Stimulated activated CD4-positive, alpha-beta T cell treated with anti-CD3 and anti-CD28 coated beads, TNF-alpha, amount 100 ng/mL, for 1 hour (primary cell): Measurements from ENCODE around the gene COL1A2.

ENCODE experiments used
- DNase-seq, 3 donors: peaks; one replicate each; pipeline ENCODE4 v3.0.0-alpha.2; 2020; ENCODE audit warnings: low read depth in 3 of 3, low spot score in 1 of 3

Gene COL1A2

DNA sequence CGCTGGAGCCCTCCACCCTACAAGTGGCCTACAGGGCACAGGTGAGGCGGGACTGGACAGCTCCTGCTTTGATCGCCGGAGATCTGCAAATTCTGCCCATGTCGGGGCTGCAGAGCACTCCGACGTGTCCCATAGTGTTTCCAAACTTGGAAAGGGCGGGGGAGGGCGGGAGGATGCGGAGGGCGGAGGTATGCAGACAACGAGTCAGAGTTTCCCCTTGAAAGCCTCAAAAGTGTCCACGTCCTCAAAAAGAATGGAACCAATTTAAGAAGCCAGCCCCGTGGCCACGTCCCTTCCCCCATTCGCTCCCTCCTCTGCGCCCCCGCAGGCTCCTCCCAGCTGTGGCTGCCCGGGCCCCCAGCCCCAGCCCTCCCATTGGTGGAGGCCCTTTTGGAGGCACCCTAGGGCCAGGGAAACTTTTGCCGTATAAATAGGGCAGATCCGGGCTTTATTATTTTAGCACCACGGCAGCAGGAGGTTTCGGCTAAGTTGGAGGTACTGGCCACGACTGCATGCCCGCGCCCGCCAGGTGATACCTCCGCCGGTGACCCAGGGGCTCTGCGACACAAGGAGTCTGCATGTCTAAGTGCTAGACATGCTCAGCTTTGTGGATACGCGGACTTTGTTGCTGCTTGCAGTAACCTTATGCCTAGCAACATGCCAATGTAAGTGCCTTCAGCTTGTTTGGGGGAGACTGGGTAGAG lies at the start of gene COL1A2:
TSS of gene COL1A2 (plus strand) at position 459 of the 704 bp plus-strand sequence. CDS start at position 596, 137 bp downstream.
- no peak for DNase-seq

DNA sequence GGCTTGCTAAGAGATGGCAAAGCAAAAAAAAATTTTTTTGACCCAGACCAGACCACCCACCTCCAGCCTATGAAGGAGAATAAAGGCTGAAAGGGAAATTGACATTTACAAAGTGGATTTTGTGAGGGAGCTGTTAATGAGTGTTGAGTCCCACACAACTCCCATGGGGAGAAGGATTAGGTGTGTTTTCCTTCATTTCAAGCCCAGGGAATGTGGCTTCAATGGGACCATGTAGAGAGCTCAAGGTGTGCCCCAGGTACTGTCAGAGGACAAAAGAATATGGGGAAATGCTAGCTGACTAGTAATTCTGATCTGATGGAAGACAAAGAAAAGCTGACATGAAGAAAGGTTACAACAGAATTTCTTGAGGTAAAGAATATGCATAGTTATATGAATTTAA lies 48.8 kb upstream of the COL1A2 start:
- no peak for DNase-seq

DNA sequence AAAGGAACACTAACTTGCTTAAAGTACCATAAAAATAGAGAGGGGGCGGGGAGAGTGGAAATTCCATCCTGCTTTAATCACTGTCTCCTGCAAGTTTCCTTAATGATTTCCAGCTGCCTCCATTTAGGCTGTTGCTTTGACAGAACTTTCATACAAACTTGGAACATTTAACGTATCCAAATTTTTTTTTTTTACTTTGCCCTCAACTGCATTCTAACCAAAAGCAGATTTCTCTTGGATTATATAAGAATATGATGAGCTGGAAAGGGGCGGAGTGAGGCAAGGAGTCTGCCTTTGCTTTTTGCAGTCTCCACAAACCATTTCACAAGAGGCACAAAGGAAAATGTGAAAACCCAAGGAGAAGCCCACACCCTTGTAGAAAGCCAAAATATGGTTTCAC lies 46.6 kb upstream of the COL1A2 start:
- DNase-seq: no peak

DNA sequence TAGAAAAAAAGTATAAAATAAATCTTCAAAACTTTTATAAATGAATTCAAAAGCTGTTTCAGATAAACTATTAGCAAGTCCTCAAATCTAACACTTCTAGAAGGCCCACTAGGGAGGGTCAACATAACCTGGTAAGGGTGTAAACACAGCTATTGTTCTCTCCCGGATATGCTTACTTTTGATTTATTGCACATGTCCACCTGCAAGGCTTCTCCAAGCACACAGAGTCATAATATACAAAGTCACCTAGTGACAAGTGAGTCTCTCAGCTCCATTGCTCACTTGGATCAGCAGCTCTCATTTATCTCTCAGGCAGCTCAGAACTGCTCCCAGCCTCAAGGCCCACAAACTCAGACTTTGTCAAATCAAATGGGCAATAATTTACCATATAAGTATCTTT lies 44.0 kb upstream of the COL1A2 start:
- DNase-seq: no peak

DNA sequence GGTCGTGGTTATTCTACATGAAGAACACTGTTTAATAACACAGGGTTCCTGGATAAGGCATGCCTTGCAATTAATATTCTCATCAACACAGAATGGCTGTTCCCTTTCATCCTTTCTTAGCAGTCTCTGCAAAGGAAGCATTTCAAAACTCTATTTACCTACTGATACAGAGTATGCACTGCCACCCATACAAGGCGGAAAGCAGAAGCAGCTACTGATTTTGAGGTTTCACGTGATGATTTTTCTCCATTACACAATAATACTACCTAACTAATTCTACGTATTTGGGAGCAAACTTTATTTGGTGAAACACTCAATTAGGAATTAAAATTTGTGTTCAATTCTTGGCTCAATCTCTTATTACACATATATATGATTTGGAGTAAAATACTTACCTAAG lies 43.0 kb upstream of the COL1A2 start:
- no peak for DNase-seq

DNA sequence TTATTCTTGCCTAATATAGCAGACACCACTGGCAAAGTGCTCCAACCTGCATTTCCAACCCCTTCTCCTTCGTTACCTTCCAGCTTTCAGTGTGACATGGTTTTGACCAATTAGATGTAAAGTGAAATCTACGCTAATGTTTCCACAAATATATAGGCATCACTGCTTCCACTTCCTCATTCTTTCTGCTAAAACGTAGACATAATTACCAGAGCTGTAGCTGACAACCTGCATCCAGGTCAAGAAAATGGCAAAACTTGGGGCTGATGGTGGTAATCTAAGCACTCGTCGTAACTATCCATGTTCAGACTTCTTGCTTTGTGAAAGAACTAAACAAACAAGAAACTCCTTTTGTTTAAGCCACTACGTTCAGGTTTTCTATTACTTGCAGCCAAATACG lies 41.8 kb upstream of the COL1A2 start:
- DNase-seq: no peak

DNA sequence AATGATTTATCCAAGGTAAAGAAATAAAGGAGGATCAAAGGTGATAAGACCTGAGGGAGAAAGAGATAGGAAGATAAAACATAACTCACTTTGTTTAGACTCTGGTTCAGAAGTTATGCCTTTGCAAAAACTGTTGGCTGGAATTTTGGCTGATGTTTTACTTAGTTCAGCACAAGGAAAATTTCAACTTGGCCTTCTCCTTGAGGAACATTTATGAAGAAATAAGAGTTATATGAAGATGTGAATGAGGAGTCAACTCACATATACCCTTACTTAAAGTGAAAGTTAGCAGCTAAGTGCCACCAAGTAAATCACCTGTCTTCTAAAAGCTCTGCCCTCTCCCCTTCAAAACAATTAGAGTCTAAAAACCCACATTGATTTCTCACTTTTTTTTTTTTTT lies 39.7 kb upstream of the COL1A2 start:
- DNase-seq: no peak

DNA sequence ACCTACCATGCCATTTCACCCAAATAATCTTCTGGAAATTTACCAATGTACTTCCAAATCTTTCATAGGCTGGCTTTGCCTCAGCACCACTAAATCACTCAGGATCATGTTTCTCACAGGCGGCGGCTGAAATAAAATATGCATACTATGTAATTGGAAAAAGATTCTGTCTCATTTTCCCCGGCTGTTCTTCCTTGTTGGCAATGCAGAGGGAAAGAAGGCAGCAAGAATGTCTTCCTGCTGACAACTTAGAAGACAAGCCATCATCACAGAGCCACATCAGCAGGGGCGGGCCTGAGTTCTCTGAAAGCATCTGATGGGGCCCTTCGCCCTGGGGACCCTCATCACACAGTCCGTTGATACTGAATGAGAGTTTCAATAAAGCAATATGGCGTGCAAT lies 39.2 kb upstream of the COL1A2 start:
- no peak for DNase-seq

DNA sequence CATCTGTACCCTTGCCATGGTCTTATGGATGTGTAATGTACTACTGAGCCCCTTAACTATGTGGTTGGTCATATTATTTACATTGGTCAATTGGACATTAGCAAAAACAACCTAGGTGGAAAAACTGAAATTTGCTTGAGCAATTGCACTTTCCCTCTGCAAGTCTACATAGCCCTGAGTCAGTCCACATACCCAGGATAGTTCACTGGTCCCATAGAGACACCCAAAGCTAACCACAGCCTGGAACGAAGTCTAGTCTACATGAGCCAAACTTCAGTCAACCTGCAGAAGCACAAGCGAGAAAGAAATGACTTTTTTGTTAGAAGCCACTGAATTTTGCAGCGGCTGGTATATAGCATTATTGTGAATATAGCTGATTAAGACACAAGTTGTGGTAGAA lies 37.6 kb upstream of the COL1A2 start:
- no peak for DNase-seq

DNA sequence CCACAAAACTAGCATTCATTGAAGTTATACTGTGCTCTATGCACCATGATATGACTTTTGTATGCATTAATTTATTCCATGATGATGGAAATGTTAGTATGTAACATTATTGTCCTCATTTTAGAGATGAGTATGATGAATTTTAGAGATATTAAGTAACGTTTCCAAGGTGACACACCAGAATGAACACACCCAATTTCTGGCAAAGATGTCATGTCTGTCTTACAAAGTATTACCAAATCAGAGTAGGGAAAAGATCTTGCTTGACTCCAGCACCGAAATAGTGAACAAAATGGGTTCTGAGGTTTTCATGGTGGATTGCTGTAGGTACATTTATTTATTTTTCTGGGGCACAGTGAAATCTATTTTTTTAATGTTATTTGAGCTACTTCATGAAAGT lies 33.8 kb upstream of the COL1A2 start:
- no peak for DNase-seq

DNA sequence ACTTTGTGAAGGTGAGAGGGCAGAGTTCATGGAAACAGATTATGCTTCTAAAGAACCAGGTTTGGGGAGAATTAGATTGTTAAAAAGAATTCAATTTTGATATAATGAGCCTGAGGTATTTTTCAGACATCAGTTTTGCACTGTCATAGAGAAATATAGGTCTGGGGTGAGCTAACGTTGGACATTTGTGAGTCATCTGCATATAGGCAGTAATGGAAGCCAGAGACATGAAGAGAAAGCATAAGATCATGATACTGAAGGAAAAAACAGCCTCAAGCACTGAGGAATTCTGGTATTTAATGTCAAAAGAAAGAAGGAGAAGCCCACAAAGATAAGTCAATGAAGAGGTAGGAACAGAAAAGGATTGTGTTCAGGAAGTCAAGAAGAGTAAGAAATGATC lies 32.4 kb upstream of the COL1A2 start:
- DNase-seq: no peak

DNA sequence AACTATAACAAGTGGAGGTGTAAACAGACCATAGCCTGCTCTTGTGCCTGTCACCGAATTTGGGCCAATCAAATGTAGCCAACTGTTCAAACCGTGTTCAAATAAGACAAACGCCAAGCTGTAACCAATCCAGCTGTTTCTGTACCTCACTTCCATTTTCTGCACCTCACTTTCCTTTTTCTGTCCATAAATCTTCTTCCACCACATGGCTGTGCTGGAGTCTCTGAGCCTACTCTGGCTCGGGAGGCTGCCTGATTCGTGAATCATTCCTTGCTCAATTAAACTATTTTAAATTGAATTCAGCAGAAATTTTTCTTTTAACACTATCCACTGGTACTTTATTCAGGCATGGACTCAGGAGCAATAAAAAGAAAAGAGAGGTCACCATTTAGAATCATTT lies 29.9 kb upstream of the COL1A2 start:
- DNase-seq: no peak

DNA sequence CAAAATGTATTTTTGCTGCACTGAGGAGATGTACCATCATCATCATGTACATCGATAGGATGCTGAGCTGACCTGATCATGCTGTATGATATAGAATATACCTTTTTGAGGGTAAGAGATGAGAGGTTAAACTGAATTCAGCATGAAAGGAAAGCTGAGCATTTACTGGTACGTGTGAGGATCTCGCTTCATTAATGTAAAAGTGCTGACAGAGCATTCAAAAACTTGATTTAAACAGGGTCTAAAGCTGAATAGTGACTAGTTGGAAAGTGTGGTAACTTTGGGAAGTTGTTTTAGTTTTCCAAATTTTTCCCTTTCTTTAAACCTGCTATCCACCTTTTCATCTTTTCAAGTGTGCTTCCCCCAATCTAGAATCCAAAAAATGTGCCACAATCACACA lies 28.5 kb upstream of the COL1A2 start:
- DNase-seq: no peak

DNA sequence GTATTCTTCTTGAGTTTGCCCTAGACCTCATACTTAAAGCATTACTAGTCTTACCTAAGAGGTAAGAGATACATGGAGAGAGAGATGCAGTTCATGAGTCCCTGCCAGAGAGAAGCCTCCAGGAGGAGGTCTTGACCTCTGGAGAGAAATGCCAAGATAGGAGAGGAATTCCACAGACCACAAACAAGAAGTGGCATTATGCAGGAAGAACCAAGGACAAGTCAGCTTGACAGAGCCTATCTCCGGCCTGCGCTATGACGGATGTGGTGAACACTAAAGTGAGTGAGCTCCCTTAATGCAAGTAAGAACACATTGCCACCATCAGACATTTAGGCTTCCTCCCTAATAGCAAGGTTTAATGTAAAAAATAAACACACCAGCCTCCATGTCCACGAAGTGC lies 27.9 kb upstream of the COL1A2 start:
- DNase-seq: no peak

DNA sequence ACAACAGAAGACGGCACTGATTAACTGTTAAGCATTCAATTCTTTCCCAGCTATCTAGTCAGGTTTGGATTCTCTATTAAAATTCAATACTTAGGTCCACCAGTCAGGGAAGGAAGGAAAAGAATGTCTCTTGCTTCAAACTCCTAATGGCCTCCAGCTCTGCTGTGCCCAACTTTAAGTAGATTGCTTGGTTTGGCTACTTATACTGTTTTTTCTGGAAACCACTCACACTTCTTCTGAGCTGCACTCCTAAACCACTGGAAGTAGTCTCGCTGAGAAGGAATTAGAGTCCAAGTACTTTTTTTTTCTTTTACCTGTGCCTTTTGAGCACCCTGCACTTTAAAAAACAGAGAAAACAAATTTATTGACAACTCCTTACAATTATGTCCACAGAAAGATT lies 26.7 kb upstream of the COL1A2 start:
- no peak for DNase-seq

DNA sequence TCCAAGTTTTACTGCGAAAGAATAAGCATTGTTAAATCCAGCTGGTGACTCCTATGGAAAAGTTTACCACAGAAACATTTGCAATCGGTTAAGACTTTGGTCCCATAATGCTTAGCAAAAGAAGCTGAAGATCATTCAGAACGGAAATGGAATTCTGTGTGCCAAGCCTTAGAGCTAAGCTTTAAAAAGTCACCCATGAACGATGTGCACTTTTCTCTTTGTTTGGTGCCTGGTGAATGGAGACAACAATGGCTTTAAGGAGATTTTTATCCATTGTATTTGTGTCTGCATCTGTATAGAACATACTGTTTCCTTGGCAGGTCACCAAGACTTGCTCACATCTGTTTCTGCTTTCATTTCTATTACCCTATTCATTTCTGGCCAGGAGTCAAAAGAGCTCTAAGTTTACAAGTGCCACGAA lies 26.3 kb upstream of the COL1A2 start:
- no peak for DNase-seq

DNA sequence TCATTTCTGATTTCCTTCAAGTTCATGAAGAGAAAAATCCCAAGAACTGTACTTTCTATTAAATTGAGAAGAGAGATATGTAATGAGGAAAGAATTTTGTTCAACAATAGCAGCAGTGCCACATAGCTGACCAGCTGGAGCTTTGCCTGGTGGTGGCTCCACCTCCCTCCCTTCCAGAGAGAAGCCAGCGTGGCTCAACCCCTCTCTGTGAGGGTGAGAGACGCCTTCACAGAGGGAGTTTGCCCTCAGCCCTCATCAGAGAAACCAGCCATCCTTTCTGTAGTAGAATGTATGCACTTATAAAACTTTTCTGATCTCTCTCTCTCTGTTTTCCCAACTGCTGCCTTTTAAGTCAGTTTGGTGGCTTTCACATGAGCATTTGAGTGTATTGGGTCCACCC lies 20.5 kb upstream of the COL1A2 start:
- DNase-seq: no peak

DNA sequence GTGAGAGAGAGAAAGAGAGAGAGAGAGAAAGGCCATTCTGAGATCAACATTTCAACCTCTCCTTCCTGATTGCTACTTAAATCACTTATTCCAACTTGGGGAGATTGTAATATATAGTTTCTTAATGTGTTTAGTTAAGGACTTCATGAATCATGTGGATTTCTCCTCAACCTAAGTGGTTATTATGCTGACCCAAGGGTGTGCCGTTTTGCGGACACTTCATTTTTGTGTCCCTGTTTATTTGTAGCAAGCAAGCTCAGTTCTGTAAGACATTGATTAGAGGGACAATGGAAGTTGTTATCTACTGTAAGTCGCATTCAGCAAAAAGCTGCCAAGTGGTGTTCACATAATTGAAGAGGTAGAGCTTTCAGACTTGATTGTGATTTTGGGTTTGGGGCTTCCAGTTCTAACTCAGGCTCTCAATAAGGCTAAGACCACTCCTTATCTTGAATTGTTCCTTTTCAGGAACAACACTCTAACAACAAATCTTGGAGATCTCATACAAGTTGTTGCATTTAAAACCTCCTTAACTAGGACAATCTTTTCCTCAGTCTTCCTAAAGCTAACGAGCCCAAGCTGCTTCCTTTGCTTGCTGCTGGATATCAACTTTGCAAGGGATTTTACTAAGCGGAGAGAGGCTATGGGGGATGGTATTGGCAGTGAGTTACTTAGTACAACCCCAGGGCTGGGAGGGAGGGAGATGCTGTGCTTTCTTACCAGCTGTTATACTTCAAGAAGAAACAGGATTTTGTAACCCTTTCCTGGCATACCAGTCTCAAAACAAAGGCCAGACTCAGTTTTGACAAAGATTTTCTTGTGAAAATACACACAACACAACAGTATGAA lies 19.8 kb upstream of the COL1A2 start:
- DNase-seq: no peak

DNA sequence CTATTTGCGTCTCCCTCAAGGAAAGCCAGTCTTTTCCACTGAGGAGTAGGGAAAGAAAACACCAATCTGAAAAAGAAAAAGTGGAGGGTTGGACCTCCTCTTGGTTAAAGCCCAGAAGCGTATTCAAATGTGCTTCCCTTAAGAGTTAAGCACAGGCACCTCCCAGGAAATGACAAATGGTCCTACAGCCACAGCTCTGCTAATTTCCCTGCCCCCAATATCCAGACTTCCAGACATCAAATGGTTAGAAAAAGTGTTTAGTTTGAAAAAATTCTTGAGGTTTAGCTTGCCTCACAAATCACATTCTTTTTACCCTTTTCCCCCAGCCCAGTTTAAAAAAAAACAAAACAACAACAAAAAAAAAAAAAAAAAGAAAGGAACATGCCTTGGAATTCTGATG lies 19.0 kb upstream of the COL1A2 start:
- DNase-seq: no peak

DNA sequence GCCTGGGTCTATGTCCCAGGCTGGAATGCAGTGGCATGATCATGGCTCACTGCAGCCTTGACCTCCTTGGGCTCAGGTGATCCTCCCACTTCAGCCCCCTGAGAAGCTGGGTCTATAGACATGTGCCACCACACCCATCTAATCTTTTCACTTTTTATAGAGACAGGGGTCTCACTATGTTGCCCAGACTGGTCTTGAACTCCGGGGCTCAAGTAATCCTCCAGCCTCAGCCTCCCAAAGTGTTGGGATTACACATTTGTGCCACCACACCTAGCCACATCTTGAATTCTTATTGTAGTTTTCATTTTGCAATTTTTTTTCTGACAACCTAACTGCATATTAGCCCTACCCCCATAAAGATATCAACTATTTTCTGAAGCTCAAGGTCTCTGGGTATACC lies 18.4 kb upstream of the COL1A2 start:
- no peak for DNase-seq

DNA sequence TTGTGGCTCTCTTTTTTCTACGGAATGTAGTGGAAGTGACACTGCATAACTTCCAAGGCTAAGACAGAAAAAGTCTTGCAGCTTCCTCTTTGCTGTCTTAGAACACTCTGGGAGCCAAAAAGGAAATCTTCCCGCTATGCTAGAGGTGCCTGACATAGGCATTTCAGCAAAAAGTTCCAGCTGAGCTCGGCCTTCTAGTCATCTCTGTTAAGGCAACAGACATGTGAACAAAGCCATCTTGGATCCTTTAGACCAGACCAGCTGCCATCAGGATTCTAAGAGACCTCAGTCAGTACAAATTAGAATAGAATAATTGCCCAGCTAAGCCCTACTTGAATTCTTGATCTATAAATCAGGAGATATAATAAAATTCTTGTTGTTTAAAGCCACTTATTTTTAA lies 16.3 kb upstream of the COL1A2 start:
- DNase-seq: no peak

DNA sequence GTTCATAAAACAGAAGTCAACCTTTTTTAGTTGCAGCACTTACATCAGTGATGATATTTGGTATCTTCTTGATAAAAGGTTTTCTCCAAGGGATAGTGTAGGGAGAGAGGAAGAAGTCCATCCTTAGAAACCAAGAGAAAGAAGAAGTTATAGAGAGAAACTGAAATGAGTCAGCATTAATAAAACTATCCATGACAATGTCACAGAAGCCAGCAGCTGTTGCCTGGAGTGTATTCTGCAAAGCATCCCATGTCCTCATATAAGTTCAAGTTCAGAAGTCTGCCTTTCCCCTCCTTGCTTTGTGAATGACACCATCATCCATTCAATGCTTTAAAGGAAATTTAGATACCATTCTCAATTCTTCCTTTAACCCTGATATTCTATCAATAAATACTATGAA lies 14.4 kb upstream of the COL1A2 start:
- no peak for DNase-seq

DNA sequence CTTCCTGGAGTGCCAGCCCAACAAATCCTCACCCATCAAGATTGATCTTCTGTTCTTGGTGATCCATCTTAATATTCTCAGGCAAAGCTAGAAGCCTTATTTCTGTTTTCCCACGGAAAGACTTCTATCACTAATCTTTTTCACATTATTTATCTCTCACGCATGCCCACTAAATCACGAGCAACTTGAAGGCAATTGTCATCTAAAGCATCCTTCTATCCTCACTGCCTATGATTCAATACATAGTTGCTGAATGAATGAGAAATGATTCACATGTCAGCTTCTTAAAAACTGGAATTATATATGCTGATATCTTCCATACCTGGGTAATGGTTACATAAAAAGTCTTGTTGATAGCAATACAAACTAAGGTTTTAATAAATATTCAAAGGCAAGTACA lies 12.6 kb upstream of the COL1A2 start:
- no peak for DNase-seq
